Measurements from ENCODE around the gene SGMS1. TPM values are rescaled to one million over a fixed set of nuclear protein-coding genes. Genes with fewer than 3 reads are reported as not detected.

The SGMS1 gene
- total and polyA plus RNA-seq, 2 donors (not counting 3 experiments of a cell fraction or from before 2014, with no cell fraction given) = 9.7 to 23.7 TPM

DNA sequence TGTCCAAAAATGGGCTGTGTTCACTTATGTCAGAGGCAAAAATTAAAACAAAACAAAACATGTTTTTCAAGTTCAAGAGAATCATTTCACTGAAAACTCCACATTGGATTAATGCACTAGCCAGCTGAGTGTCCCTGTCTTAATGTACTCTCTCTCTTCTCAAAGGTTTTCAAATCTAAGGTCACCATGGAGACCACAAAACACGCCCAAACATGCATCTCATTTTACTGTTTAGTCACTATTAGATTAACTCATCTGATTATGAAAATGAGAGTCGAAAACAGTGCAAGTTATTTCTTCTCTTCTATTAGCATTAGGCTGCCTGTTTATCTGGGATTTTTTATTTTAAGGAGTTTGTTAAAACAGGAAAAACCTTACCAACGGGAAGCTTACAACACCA is 301.7 kb downstream of the SGMS1 start:
- H3K4me3 ChIP-seq (replicated peaks in 1 of 3; ENCODE audit: insufficient read depth in 1 of 3, low read depth in 1 of 3, low read length in 3 of 3) = no peak overlapping the region
- H3K79me2 ChIP-seq (ENCODE audit: control insufficient read depth, insufficient read depth, low read length) = no peaks in the 10 kb centered on the region
- no peaks in the 10 kb centered on the region for H3K9me3 ChIP-seq (replicated peaks; ENCODE audit: control insufficient read depth, insufficient read depth, low read length)
- H2AFZ ChIP-seq (ENCODE audit: low read depth, low read length) = no peak overlapping the region
- no peaks in the 10 kb centered on the region for H3K36me3 ChIP-seq (ENCODE audit: control insufficient read depth in 2 of 2, extremely low read depth in 1 of 2, insufficient read depth in 2 of 2, low read length in 2 of 2)
- dilution Hi-C loops (cut with MboI; ENCODE audit: extremely low pct_ligation_motif_present, low sequenced_read_pairs) = no loop called here
- no peak for FAIRE-seq
- DNase-seq (ENCODE audit: low read depth, low spot score) = no peak
- ChIA-PET CTCF (interaction anchor here (0.8 to 1.4 kb wide), 2 partner anchors 10 to 96 kb away, joined by 3 to 4 read pairs; no protein-coding TSS in a partner anchor), POLR2A (no interaction called here)
- H3K27me3 ChIP-seq (ENCODE audit: control insufficient read depth in 2 of 2, insufficient read depth in 2 of 2, low read length in 2 of 2) = no peaks in the 10 kb centered on the region
- no TSS peak for BruUV-seq (replicated peaks)
- no peaks in the 10 kb centered on the region for H4K20me1 ChIP-seq (replicated peaks; ENCODE audit: control insufficient read depth, extremely low read depth, insufficient read depth, low read length)
- TF ChIP-seq GATA2 (IDR thresholded peaks at IDR 0.05; ENCODE audit: insufficient read depth, insufficient read length, low read depth, low read length) (no peak), POLR2A (IDR thresholded peaks at IDR 0.05; ENCODE audit: low read depth, low read length) (no peak), MYC (IDR thresholded peaks at IDR 0.05; ENCODE audit: low read depth, low read length) (no peak), FOS (IDR thresholded peaks at IDR 0.05; ENCODE audit: borderline replicate concordance, insufficient read depth, low read length) (no peak), EZH2 (IDR thresholded peaks at IDR 0.05; ENCODE audit: borderline replicate concordance, low read depth, low read length, severe bottlenecking) (no peak), POLR2AphosphoS5 (IDR thresholded peaks at IDR 0.05; ENCODE audit: insufficient read depth, low read depth, low read length) (no peak), JUN (IDR thresholded peaks at IDR 0.05; ENCODE audit: borderline replicate concordance, insufficient read depth, insufficient read length, low read depth) (no peak)
- TF ChIP-seq, protein P1, sequence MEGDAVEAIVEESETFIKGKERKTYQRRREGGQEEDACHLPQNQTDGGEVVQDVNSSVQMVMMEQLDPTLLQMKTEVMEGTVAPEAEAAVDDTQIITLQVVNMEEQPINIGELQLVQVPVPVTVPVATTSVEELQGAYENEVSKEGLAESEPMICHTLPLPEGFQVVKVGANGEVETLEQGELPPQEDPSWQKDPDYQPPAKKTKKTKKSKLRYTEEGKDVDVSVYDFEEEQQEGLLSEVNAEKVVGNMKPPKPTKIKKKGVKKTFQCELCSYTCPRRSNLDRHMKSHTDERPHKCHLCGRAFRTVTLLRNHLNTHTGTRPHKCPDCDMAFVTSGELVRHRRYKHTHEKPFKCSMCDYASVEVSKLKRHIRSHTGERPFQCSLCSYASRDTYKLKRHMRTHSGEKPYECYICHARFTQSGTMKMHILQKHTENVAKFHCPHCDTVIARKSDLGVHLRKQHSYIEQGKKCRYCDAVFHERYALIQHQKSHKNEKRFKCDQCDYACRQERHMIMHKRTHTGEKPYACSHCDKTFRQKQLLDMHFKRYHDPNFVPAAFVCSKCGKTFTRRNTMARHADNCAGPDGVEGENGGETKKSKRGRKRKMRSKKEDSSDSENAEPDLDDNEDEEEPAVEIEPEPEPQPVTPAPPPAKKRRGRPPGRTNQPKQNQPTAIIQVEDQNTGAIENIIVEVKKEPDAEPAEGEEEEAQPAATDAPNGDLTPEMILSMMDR (IDR thresholded peaks at IDR 0.05; ENCODE audit: extremely low read depth in 1 of 2, insufficient read depth in 1 of 2, low read depth in 1 of 2, low read length in 2 of 2) = no peak
- TF ChIP-seq, protein P2, sequence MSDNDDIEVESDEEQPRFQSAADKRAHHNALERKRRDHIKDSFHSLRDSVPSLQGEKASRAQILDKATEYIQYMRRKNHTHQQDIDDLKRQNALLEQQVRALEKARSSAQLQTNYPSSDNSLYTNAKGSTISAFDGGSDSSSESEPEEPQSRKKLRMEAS (IDR thresholded peaks at IDR 0.05; ENCODE audit: insufficient read depth, insufficient read length) = no peak
- no peak overlapping the region for H3K9ac ChIP-seq (replicated peaks; ENCODE audit: extremely low read depth, insufficient read depth, low read length)
- H3K4me2 ChIP-seq (ENCODE audit: insufficient read depth, low read length) = no peak overlapping the region
- H3K4me1 ChIP-seq (ENCODE audit: control insufficient read depth, extremely low read depth, insufficient read depth, low read length) = peaks cover 20% of the 10 kb centered on the region
- intact Hi-C loops (cut with micrococcal nuclease) = no loop called here
- H3K9me1 ChIP-seq (replicated peaks; ENCODE audit: control insufficient read depth, extremely low read depth, insufficient read depth, low read length) = no peaks in the 10 kb centered on the region
- no peak overlapping the region for H3K27ac ChIP-seq (ENCODE audit: insufficient read depth, low read depth, low read length)

Data from endothelial cell of umbilical vein (primary cell).